ENCODE data around the gene NTSR2.

- TF ChIP-seq FOS (IDR thresholded peaks at IDR 0.05; ENCODE audit: borderline replicate concordance, insufficient read depth, low read length), result no peak
- TF ChIP-seq CTCF (IDR thresholded peaks at IDR 0.05; ENCODE audit: extremely low read depth in 1 of 2, insufficient read depth in 1 of 2, low read depth in 1 of 2, low read length in 2 of 2), result peak; percentile 82 to 87
- TF ChIP-seq POLR2A (IDR thresholded peaks at IDR 0.05; ENCODE audit: low read depth, low read length), result no peak
Observed at GRCh38 chr2:11681722-11682589, 12.0 kb upstream of the NTSR2 start.
